Breast epithelium (tissue), 3 donors: ENCODE results near the gene NR3C2.

Experiments used
- CTCF ChIP-seq, 3 donors: fragments of 450-650 bp; IDR thresholded peaks; one replicate each; pipeline ENCODE4 v1.5.1; 2016 to 2017; ENCODE audit warnings: antibody characterized with exemption in 3 of 3, mild to moderate bottlenecking in 3 of 3, moderate library complexity in 3 of 3
- POLR2A ChIP-seq: fragments of 450-650 bp; IDR thresholded peaks from one replicate; pipeline ENCODE4 v1.6.1; 2016; ENCODE audit warnings: antibody characterized with exemption, mild to moderate bottlenecking, moderate library complexity

DNA sequence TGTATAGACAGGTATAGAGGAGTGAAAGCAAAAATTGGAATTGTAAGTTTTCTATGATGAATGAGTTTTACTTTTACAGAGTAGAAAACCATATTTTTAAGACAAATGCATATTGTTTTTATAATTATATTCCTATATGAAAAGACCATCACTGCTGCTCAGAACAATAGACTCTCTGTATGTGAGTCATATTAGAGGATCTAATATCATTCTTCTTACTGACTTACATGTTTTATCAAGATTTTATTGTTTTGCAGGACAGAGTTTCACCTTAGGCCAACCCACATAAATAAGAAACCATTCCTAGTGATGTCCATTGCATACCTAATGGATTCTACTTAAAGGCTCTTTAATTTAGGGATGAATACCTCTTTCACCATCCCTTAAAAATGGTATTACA, 88.6 kb downstream of the NR3C2 start:
- TF ChIP-seq CTCF (IDR thresholded peaks at IDR 0.05) (no peak), POLR2A (no peak)
